LNCAP (cell line): Measurements from ENCODE around the gene MGARP.

Source experiments
- TF ChIP-seq, protein P1 (sequence below): fragments of 450-650 bp; IDR thresholded peaks from 2 replicates; pipeline ENCODE4 v1.5.1; 2017; ENCODE audit warnings: mild to moderate bottlenecking

The MGARP gene

DNA sequence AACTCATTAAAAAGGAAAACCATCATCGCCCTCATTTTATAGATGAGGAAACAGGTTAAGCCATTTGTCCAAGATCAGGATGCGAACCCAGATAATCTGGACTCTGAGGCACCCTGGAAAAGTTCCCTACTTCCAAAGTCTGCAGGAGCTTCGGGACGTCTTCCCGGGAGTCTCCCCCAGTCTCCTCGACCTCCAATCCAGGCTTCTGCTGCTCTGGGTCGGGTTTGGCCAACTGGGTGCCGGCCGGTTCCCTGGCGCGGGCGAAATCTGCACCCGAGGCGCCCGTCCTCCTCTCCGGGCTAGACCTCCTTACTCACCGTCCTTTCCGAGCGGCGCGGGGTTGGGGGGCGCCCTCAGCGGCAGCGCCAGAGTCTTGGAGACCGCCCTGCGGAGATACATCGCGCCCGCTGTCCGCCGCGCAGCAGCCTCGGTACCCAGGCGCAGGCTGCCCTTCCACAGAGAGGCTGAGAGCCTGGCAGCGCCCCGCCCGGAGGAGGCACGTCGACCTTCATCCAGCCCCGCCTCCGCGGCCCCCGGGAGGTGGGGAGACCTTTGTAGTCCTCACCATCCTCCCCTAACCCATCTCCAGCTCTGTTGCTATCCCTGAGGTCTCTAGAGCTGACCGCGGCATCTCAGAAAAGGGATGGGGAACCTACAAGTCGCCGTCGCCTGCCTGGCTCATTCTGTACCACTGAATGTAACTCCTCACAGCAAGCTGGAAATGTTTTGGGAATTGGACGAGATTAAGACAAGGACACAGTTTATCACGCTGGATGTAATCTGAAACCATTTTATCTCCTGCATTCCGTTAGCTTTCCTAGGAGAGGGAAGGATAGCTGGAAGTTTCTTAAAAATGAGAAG lies at the start of gene MGARP:
MGARP (minus strand) TSS at position 466 of the 861 bp plus-strand sequence; CDS start at position 399, 67 bp downstream.
- TF ChIP-seq, protein P1, sequence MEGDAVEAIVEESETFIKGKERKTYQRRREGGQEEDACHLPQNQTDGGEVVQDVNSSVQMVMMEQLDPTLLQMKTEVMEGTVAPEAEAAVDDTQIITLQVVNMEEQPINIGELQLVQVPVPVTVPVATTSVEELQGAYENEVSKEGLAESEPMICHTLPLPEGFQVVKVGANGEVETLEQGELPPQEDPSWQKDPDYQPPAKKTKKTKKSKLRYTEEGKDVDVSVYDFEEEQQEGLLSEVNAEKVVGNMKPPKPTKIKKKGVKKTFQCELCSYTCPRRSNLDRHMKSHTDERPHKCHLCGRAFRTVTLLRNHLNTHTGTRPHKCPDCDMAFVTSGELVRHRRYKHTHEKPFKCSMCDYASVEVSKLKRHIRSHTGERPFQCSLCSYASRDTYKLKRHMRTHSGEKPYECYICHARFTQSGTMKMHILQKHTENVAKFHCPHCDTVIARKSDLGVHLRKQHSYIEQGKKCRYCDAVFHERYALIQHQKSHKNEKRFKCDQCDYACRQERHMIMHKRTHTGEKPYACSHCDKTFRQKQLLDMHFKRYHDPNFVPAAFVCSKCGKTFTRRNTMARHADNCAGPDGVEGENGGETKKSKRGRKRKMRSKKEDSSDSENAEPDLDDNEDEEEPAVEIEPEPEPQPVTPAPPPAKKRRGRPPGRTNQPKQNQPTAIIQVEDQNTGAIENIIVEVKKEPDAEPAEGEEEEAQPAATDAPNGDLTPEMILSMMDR, result no peak

DNA sequence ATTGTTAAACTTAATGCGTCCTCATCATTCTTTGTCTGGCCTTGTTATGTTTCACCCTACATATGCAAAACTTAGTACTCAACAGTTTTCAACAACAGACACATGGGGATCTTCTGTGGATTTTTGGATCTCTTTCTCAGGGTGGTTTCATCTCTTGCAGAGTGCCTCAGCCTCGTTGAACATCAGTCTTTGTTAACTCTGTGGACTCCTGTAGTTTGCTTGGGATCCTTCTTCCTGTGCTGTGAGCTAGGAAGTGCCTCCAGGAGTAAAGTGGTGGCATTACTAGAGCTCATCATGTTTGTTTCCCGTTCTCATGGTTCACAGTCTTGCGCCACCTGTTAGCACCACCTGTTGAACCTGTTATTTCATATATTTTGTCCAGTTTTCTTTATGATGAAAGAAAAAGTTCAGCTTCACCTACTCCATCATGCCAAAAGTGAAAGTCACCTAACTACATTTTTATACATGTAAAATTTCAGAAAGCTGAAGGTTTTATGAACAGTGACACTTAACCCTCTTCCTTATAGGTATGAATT lies 49.7 kb upstream of the MGARP start:
- TF ChIP-seq, protein P1, result no peak

DNA sequence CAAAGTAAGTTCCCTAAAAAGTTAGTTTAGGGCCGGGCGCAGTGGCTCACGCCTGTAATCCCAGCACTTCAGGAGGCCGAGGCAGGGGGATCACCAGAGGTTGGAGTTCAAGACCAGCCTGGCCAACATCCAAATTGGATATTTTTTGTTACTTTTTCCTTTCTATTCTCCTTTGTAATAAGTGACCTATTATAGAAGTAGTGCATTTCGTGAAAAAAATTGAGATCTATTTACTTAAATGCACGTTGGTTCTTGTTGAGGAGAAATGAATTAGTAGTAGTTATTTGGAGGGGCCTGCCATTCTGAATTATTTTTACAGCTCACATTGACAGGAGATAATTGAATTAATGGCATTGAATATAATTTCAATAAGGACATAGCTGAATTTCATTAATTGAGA lies 44.6 kb upstream of the MGARP start:
- TF ChIP-seq, protein P1, result no peak

DNA sequence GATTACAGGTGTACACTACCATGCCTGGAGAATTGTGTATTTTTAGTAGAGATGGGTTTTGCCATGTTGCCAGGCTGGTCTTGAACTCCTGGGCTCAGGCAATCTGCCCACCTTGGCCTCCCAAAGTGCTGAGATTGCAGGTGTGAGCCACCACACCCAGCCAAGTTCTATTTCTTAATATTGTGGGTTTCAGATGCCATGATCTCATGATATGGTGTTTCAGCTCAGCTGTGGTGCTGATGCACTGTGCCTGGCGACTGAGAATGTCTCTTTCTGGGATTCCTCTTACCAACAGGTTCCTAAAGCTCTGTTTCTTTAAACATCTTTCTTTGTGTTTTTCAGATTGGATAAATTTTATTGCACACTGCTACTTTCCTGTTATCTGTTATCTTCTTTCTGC lies 39.5 kb upstream of the MGARP start:
- TF ChIP-seq, protein P1, result no peak

DNA sequence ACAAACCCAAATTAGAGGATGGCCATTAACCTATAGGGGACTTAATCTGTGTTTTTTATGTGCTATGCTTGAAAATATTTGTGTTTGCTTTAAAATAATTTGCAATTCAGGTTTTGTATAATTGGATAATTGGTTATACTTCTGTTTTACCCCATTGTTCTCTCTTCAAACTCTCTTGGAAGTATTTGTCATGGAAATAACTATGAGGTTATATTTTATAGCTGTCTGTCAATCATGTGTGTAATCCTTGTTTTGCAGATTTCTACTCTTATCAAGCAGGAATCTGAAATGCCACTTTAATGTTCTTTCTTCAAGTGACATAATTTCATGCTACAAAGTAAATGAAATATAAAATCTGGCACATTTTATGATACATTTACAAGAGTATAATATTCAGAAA lies 37.6 kb upstream of the MGARP start:
- TF ChIP-seq, protein P1, result no peak

DNA sequence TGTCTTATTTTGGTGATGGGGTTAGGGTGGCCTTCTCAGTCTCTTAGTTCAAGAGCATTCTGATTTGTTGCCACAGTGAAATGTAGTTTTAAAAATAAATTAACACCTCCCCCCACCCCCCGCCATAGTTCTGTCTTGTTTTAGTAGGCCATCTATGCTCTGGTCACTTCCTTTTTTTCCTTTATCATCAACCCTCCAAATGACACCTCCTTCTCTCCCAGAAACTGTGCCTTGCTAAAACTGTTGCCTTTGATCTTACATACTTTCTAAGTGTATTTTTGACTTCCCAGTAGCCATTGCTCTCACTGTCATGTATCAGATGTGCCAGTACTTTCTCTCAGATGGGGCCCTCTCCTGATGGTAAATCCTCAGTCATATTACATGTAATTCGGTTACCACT lies 36.7 kb upstream of the MGARP start:
- TF ChIP-seq, protein P1, result no peak

DNA sequence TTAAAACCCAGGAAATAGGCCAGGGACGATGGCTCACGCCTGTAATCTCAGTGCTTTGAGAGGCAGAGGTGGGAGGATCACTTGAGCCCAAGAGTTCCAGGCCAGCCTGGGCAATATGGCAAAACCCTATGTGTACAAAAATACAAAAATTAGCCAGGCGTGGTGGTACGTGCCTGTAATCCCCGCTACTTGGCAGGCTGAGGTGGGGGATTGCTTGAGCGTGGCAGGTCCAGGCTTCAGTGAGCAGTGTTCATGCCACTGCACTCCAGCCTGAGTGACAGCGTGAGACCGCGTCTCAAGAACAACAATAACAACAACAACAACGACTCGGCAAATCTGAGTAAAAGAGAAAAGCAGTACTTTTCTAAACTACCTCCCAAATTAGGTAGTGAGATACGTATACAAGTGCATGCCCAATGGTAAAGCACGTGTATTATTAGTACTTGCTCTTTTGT lies 35.2 kb upstream of the MGARP start:
- TF ChIP-seq, protein P1, result no peak
